Measurements from ENCODE around the gene LGALS3.

LGALS3 gene

DNA sequence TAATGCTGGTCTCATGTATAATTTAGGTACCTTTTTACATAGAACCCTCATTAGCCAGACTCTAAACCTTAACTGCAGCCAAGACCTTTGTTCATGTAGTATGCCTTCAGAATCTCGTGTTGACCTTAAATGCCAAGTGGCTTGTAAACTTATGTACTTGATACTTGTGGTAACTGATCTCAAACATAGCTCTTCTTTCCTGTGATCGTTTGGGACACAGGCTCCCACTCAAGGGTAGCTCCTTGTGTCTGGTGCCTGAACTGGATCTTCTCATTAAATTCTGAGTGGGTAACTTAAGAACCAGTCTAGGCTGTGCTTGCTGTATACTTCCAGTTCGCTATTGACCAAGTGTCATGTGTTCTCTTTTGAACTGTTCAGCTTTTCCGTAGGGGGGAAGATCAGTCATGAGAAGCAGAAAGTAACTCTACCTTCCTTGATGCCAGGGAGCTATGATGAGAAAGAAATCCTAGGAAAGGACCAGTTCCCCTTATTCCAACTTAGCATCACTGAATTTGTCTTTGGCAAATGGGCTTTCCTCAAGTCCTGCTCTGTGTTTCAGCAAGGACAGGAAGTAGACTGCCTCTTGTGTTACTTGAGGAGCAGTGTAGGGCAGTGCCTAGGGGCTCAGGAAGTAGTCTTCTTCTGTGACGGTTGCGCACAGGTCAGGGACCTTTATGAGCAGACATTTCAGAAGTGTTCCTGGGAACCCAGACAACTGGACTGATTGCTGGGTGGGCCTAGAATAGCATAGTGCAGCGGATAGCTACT lies 2.5 kb downstream of the LGALS3 start:
- no peak for DNase-seq (ENCODE audit: low read depth in 2 of 2)

GRCh38 chr14:55133416-55133815 lies 4.4 kb downstream of the LGALS3 start:
- no peak for DNase-seq (ENCODE audit: low read depth in 2 of 2)

- DNase-seq (ENCODE audit: low read depth in 2 of 2) = no peak
Measured at GRCh38 chr14:55136241-55136640, 7.2 kb downstream of the LGALS3 start.

- no peak for DNase-seq (ENCODE audit: low read depth in 2 of 2)
Measured at GRCh38 chr14:55136885-55137786, 8.1 kb downstream of the LGALS3 start.

DNA sequence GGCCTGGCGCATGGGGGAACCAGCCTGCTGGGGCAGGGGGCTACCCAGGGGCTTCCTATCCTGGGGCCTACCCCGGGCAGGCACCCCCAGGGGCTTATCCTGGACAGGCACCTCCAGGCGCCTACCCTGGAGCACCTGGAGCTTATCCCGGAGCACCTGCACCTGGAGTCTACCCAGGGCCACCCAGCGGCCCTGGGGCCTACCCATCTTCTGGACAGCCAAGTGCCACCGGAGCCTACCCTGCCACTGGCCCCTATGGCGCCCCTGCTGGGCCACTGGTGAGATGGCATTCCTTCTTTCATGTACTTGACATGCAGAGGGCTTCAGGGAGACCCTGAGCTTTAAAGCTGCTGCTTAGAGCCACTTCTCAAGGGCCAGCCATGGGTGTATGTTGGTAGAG lies 9.0 kb downstream of the LGALS3 start:
- DNase-seq (ENCODE audit: low read depth in 2 of 2) = no peak

DNA sequence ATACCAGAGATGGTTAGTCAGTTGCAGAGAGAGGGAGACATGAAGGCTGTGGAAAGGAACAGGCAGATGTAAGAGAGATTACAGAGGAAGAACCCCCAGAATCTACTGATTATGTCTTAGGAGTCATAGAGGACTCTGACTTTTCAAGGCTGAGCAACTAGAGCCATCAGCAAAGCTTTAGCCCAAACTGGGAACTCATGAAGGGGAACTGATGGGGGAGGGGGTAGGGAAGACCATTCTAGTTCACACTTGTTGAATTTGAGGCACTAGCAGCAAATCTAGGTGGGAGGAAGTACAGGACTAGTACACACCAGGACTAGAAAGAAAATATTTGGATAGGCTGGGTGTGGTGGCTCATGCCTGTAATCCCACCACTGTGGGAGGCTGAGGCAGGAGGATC lies 10.1 kb downstream of the LGALS3 start:
- no peak for DNase-seq (ENCODE audit: low read depth in 2 of 2)

DNA sequence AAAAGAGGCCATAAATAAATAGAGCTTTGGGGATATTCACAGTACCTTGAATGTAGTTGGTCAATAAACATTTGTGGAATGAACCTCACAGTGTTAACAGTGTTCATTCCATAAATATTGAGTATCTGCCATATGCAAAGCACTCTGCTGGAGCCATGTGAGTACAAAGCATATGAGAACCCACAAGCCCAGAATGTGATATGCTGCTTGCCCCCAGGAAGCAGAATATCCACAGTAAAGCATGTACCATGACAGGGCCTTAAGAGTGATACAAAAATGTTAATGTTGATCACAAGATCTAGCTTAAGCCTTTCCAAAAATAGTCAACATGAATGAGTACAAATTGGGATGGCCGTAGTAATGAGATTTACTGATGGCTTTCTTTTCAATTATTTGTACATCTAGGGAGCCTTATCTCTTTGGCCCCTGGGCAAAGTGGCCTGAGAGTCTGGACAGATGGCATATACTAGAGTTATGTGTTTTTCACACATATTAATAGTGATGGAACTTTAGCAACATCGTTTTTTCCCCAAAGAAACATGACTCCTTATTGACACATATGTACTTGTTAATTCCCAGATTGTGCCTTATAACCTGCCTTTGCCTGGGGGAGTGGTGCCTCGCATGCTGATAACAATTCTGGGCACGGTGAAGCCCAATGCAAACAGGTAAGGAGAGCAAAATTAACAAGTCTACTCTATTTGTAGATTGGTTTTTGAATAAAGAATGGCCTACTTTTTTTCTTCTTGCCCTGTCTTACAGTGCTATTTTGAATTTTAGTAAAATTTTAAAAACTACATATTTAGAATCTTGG lies 10.9 kb downstream of the LGALS3 start:
- DNase-seq (ENCODE audit: low read depth in 2 of 2) = no peak

GRCh38 chr14:55141825-55142224 lies 12.8 kb downstream of the LGALS3 start:
- DNase-seq (ENCODE audit: low read depth in 2 of 2) = no peak

DNA sequence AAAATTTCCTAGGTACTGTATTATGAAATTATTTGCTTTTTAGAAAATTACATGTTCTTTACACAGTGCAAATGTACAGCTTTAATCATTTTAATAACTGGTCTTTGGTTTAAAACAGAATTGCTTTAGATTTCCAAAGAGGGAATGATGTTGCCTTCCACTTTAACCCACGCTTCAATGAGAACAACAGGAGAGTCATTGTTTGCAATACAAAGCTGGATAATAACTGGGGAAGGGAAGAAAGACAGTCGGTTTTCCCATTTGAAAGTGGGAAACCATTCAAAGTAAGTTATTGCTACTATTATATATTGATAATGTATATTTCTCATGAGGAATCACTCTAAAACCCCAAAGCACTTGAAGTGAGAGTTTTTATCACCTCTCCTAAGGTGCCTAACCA lies 13.4 kb downstream of the LGALS3 start:
- DNase-seq (ENCODE audit: low read depth in 2 of 2) = no peak

DNA sequence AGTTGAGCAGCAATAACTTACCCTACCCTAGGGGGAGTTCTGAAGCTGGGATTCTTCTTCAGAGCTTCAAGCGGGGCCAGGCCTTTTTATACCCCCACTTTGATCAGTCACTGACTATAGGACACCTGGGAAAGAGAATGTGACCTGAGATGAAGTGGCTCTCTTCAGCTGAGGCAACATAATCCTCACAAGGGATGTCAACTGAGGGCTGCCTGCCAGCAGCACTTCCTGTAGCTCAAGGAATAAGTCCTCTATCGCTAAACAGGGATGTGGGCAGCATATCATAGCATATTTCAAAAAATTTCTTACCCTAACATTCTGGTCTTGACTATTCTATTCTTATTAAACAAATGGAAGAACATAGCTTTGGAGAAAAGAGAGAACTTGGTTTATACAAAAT lies 17.4 kb downstream of the LGALS3 start:
- DNase-seq (ENCODE audit: low read depth in 2 of 2) = no peak

DNA sequence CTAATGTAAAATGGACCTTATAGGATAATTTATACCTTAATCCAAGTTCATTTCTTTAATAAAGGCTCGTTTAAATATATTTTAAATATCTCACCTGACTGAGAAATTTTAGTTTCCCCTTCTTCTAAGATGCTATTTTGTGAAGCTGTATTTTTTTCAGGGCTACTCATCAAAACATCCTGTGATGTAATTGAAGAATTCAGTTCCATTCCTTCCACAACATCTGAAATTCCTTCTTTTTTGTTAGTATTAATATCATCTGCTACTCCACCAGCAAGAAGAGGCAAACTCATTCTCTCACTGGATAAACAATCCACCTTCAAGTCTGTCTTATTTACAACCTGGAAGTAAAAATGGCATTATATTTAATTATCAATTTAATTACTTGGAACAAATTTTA lies 22.5 kb downstream of the LGALS3 start:
- no peak for DNase-seq (ENCODE audit: low read depth in 2 of 2)

GRCh38 chr14:55152052-55152753 lies 23.2 kb downstream of the LGALS3 start:
- DNase-seq (ENCODE audit: low read depth in 2 of 2) = no peak

DNA sequence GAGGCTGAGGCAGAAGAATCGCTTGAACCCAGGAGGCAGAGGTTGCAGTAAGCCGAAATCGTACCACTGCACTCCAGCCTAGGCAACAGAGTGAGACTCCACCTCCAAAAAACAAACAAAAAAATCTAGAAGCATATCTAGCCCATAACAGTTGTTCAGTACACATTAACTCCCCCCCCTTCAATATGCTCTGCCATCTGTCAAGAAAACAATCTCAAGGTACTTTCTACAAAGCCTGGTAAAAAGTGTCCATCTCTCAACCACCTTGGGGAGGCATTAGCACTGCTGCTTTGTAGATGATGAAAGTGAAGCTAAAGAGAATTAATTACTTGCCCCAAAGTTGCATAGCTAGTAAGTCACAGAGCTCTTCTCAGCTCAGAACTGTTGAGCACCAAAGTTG lies 24.9 kb downstream of the LGALS3 start:
- DNase-seq (ENCODE audit: low read depth in 2 of 2) = no peak

DNA sequence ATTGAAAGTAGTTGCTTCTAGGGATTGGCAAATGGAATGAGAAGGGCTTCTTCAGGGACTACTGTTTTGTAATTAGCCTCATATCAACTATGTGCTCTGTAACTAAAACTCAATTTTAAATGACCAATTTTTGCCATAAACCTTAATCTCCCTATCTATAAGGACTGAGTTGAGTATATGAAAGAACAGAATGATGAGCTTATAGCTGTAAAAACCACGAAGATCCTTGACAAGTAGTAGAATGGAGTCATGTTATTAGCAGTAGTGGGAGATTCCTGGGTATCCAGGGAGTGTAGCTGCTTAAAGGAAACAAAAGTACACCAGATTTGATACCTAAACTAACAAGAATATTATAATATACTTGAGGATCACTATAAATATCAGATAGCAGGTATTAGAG lies 28.0 kb downstream of the LGALS3 start:
- no peak for DNase-seq (ENCODE audit: low read depth in 2 of 2)

DNA sequence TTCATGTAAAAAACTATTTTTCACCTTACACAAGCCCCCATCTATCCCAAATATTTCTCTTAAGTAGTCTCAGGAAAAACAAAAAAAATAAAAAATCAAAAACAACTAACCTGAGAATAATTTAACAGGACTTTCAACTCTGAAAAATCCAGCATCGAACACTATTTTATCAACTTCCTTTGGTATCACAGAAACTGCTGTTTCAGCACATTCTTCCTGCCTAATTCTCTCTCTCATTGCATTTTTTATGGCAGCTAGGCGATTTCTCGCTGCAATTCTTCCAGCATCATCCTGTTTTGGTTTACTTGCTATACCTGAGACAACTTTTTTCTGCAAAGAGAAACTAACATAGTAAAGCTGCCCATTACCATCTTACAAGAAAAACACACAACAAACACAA lies 29.4 kb downstream of the LGALS3 start:
- no peak for DNase-seq (ENCODE audit: low read depth in 2 of 2)

GRCh38 chr14:55160989-55161388 lies 31.9 kb downstream of the LGALS3 start:
- no peak for DNase-seq (ENCODE audit: low read depth in 2 of 2)

DNA sequence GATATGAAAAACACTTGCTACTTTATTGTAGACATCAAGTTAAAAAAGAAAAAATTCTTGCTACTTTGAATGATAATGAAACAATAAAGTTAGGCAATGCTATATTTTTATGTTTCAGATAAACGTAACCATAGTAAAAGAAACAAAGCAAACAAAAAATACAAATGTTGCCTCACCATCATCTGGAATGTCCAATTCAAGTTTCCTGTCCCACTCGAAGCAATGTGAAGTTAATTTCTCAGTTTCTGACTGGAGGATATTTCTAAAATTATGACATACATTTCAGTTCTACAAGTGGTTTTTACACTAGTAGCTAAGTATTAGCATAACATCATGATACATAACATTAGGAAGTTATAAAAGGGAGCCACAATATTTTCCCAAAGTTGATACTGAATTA lies 41.5 kb downstream of the LGALS3 start:
- no peak for DNase-seq (ENCODE audit: low read depth in 2 of 2)

DNA sequence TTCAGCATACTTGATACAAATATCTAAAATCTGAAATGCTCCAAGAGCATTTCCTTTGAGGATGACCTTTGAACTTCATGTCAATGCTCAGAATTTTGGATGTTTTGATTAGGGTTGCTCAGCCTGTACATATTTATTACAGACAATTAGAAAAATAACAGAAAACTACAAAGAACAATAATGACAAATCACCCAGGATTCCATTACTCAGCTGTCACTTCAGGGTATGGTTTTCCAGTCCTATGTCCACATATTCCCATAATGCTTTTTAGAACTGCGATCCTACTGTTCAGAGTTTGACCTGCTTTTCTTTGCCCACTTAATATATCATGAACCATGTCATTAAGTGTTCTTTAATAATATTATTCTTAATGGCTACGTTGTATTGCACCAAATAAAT lies 51.0 kb downstream of the LGALS3 start:
- DNase-seq (ENCODE audit: low read depth in 2 of 2) = no peak

- no peak for DNase-seq (ENCODE audit: low read depth in 2 of 2)
Measured at GRCh38 chr14:55180434-55180833, 51.4 kb downstream of the LGALS3 start.

- DNase-seq (ENCODE audit: low read depth in 2 of 2) = no peak
Measured at GRCh38 chr14:55188686-55189295, 59.7 kb downstream of the LGALS3 start.

DNA sequence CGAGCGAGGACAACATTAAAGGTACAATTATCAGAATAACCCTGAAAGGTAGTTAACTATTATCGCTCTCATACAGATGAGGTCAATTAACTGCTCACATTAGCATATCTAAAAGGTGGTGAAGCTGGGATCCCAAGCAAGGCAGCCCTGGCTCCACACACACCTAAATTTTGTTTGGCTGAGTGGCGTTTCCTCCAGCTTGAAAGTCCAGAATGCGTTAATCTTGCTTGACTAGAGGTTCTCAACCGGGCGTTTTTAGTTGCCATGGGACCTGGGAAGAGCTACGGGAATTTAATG lies 61.8 kb downstream of the LGALS3 start:
- DNase-seq (ENCODE audit: low read depth in 2 of 2) = no peak

All from stimulated activated CD8-positive, alpha-beta memory T cell treated with anti-CD3 and anti-CD28 coated beads, Interleukin-2, amount 100 ng/mL, for 48 hours (primary cell).